NB4 (cell line): Measurements from ENCODE around the gene ESRRA.
A peak's percentile ranks its signal among the peaks of the same experiment; 100 is the strongest.

Source experiments
- CTCF ChIP-seq: IDR thresholded peaks from one replicate; pipeline ENCODE4 v1.5.1; 2012; ENCODE audit warnings: low read depth, low read length
- POLR2A ChIP-seq: IDR thresholded peaks from 2 replicates; pipeline ENCODE4 v1.6.1; 2011; ENCODE audit warnings: mild to moderate bottlenecking; ENCODE audit not compliant: insufficient read length; ENCODE audit errors: extremely low read depth
- TF ChIP-seq, protein P1 (sequence below): IDR thresholded peaks from 2 replicates; pipeline ENCODE4 v1.6.1; 2011; ENCODE audit warnings: low read depth, low read length

DNA sequence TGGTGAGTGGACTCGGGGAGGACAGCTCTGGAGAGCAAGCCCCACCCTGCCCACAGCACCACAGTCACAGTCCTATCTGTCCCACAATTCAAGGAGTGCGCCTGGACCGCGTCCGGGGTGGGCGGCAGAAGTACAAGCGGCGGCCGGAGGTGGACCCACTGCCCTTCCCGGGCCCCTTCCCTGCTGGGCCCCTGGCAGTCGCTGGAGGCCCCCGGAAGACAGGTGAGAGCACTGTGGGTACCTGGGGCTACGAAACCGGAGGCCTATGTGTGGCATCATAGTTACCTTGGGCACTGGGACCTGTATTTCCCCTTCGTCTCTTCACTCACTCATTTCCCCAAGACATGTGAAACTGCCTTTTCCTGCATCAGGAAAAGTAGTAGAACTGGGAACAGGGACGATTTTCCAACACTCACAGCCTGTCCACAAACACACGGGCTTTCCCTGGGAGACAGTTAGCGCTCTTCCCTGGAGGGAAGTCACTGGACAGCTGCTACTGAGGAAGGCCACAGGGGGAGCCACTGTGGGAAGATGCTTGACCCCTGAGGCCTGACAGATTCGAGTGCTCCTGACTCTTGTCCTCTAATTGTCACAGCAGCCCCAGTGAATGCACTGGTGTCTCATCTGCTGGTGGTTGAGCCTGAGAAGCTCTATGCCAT lies 9.0 kb downstream of the ESRRA start:
- TF ChIP-seq CTCF (peak; percentile 39), POLR2A (no peak)
- TF ChIP-seq, protein P1, sequence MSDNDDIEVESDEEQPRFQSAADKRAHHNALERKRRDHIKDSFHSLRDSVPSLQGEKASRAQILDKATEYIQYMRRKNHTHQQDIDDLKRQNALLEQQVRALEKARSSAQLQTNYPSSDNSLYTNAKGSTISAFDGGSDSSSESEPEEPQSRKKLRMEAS, result no peak
